ENCODE data around the gene GRID1.

- TF ChIP-seq CTCF (conservative IDR thresholded peaks at IDR 0.05) (no peak), EZH2 (IDR thresholded peaks at IDR 0.05; ENCODE audit: low read depth) (no peak)
These were observed 184.4 kb downstream of the GRID1 start for GRCh38 chr10:86182150-86182549.
